Measurements from ENCODE around the gene ZNF385C. TPM values are rescaled to one million over a fixed set of nuclear protein-coding genes. Genes with fewer than 3 reads are reported as not detected.

Gene ZNF385C
- total RNA-seq, 6 donors from 2014 or later, result 0.30 to 2.1 (median 0.44) TPM

- no peak for ATAC-seq (ENCODE audit: low FRiP score in 2 of 2)
- H3K9me3 ChIP-seq, result no peaks in the 10 kb centered on the region
- H3K27ac ChIP-seq, result peak overlapping the region in 2 of 4 donors; percentile 3 to 33
- no peak for DNase-seq
- H3K4me3 ChIP-seq, result no peak overlapping the region
- peaks cover 35 to 77% (median 52%) of the 10 kb centered on the region in 4 donors for H3K36me3 ChIP-seq
- 64 to 66% methylated on average over 3 of the region's 3 CpGs for WGBS, 2 donors
- H3K27me3 ChIP-seq, result no peaks in the 10 kb centered on the region
- TF ChIP-seq POLR2A (IDR thresholded peaks at IDR 0.05), result no peak
- no peak for TF ChIP-seq POLR2AphosphoS5 (IDR thresholded peaks at IDR 0.05)
- no peak for TF ChIP-seq EP300 (IDR thresholded peaks at IDR 0.05)
- TF ChIP-seq CTCF (IDR thresholded peaks at IDR 0.05), result no peak
- H3K4me1 ChIP-seq, result peaks cover 6 to 26% (median 17%) of the 10 kb centered on the region in 4 donors
Measured at GRCh38 chr17:42000413-42001133, 97.7 kb downstream of the ZNF385C start.

- Histone ChIP-seq H3K27me3 (no peaks in the 10 kb centered on the region), H3K4me3 (no peak overlapping the region), H3K27ac (no peak overlapping the region), H3K36me3 (peaks cover 47 to 98% (median 69%) of the 10 kb centered on the region in 4 donors), H3K4me1 (peaks cover 0 to 19% (median 11%) of the 10 kb centered on the region in 4 donors), H3K9me3 (no peaks in the 10 kb centered on the region)
- ATAC-seq (ENCODE audit: low FRiP score in 2 of 2) (no peak), DNase-seq (no peak)
- WGBS, 2 donors, result 38 to 40% methylated on average over 2 of the region's 2 CpGs
- TF ChIP-seq POLR2AphosphoS5 (IDR thresholded peaks at IDR 0.05) (no peak), EP300 (IDR thresholded peaks at IDR 0.05) (no peak), CTCF (IDR thresholded peaks at IDR 0.05) (no peak), POLR2A (IDR thresholded peaks at IDR 0.05) (no peak)
Measured at GRCh38 chr17:41998497-41998896, 99.8 kb downstream of the ZNF385C start.

- H3K27me3 ChIP-seq, result no peaks in the 10 kb centered on the region
- no peaks in the 10 kb centered on the region for H3K9me3 ChIP-seq
- H3K27ac ChIP-seq, result no peak overlapping the region
- no peak for ATAC-seq (ENCODE audit: low FRiP score in 2 of 2)
- H3K4me1 ChIP-seq, result peaks cover 0 to 15% (median 11%) of the 10 kb centered on the region in 4 donors
- TF ChIP-seq CTCF (IDR thresholded peaks at IDR 0.05) (no peak), EP300 (IDR thresholded peaks at IDR 0.05) (no peak), POLR2A (IDR thresholded peaks at IDR 0.05) (no peak), POLR2AphosphoS5 (IDR thresholded peaks at IDR 0.05) (no peak)
- 88 to 97% methylated on average over 2 of the region's 2 CpGs for WGBS, 2 donors
- peaks cover 56 to 98% (median 82%) of the 10 kb centered on the region in 4 donors for H3K36me3 ChIP-seq
- no peak overlapping the region for H3K4me3 ChIP-seq
- DNase-seq, result no peak
Measured at GRCh38 chr17:41996855-41997164, 101.5 kb downstream of the ZNF385C start.

GRCh38 chr17:41992576-41992975 is 105.7 kb downstream of the ZNF385C start:
- no peak overlapping the region for H3K4me3 ChIP-seq
- 84 to 92% methylated on average over 3 of the region's 3 CpGs for WGBS, 2 donors
- peaks cover 0 to 9% (median 0%) of the 10 kb centered on the region in 4 donors for H3K4me1 ChIP-seq
- no peak for TF ChIP-seq POLR2AphosphoS5 (IDR thresholded peaks at IDR 0.05)
- no peak for TF ChIP-seq EP300 (IDR thresholded peaks at IDR 0.05)
- no peak for TF ChIP-seq CTCF (IDR thresholded peaks at IDR 0.05)
- no peak for TF ChIP-seq POLR2A (IDR thresholded peaks at IDR 0.05)
- DNase-seq, result no peak
- H3K9me3 ChIP-seq, result no peaks in the 10 kb centered on the region
- no peak for ATAC-seq (ENCODE audit: low FRiP score in 2 of 2)
- peaks cover 65 to 100% (median 86%) of the 10 kb centered on the region in 4 donors for H3K36me3 ChIP-seq
- H3K27me3 ChIP-seq, result no peaks in the 10 kb centered on the region
- no peak overlapping the region for H3K27ac ChIP-seq
